ENCODE data around the gene CCDC73. TPM values are rescaled to one million over a fixed set of nuclear protein-coding genes. Genes with fewer than 3 reads are reported as not detected.
A peak's percentile ranks its signal among the peaks of the same experiment; 100 is the strongest.
"Not testable (repeated sequence)": the region's sequence is repeated elsewhere in the genome, so short reads cannot be mapped to it uniquely, and the experiment has no call there.

Gene CCDC73
- total RNA-seq, 1 experiment from 2014 or later = not detected

DNA sequence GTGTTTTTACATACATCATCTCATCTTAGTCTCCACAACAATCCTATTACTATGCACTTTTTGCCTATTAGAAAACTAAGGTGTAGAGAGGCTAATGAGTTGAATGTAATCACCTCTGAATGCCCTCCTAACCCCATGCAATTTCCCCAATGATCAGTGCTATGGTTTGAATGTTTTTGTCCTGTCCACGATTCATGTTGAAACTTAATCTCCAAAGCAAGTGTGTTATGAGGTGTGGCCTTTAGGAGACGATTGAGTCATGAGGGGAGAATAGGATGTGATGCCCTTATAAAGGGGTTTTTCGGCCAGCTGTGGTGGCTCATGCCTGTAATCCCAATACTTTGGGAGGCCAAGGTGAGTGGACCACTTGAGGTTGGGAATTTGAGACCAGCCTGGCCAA lies 2.0 kb upstream of the CCDC73 start:
- no peak for DNase-seq (ENCODE audit: low spot score)

DNA sequence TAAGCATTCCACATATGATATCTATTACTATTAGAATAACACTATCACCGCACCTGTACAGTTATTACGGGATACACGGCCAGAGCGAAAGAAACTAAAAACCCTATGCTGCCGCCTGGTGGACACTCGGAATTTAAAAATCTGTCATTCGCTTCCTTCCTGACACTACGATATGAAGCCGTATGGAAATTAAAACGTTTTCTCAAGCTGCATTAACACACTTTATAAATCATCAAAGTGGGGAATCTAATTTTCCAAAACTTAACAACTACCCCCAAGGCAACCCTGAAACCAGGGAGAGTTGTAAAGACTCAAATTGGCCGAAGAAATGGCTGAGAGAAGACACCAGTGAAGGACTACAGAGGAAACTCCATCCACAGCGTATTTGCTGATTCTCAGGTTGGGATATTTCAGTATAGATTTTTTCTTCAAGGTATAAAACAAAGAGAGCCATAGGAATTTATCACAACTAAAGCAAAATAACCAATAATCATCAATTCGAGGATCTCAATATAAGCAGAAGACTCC lies 1.4 kb downstream of the CCDC73 start:
- peak; percentile 60 for DNase-seq (ENCODE audit: low spot score)

DNA sequence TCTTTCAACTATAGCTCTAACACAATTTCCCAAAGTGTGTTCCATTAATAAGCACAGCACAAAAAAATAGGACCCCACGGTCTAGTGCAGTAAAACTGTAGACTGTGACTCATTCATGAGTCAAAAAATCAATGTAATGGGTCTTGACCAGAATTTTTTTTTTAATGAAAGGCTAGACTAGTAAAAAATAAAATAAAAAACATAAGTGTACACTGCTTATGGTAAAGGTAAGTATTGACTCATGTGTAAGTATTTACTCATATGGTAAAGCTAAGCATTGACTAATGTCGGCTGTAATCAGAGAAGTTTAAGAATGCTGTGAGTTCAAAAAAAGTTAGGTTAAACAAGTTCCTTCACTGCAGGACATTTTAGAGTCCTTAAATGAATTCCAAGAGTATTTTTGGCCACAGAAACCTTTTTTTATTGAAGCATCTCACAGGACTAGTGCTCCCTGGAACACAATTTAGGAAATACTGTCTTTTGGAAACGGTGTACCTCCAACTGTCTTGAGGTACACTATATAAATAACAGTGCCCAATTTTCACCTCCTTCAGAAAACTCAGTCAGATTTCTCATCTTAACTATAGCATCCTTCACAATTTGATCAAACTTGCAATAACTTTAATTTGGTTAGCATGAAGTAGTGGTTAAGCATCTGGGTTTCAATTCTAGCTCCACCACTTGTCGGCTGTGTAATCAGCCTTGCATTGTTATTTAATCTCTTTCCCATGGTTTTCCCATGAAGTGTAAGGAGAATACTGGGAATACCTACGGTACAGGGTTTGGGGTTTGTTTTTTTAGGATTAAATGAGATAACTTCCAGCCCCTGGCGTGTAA lies 2.1 kb downstream of the CCDC73 start:
- peak; percentile 5 for DNase-seq (ENCODE audit: low spot score)

DNA sequence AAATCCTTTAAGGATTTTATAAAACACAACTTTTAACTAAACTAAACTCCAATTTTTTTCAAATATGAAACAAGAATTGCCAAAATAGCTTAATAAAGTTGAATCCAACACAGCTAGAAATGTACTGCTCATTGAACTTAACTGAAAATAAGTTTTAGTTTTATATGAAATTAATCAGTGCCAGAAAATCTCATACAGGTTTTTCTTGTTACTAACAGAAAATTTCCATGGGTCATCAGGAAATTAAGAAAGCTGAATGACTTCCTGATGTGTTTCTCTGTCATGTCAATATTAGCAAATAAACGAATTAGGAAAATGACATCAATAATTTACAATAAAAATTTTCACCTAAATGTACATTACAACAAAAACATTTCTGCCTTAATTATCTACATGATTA lies 3.5 kb downstream of the CCDC73 start:
- DNase-seq (ENCODE audit: low spot score) = no peak

DNA sequence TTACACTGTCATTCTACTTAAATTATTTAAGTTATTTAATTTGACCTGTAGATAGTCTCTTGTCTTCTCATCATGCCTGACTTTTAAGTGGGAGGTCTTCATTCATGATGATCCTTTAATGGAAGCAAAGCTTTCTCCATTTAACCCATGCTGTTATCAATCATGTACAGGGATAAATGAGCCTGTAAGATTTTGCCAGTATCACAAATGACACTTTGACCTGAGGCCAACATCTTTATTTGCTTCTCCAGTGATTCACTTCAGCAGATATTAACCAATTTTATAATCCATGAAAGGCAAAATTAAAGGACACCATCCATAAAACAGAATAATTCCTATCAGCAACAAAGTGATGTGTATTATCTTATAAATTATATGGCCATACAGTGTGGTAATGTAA lies 7.7 kb downstream of the CCDC73 start:
- no peak for DNase-seq (ENCODE audit: low spot score)

DNA sequence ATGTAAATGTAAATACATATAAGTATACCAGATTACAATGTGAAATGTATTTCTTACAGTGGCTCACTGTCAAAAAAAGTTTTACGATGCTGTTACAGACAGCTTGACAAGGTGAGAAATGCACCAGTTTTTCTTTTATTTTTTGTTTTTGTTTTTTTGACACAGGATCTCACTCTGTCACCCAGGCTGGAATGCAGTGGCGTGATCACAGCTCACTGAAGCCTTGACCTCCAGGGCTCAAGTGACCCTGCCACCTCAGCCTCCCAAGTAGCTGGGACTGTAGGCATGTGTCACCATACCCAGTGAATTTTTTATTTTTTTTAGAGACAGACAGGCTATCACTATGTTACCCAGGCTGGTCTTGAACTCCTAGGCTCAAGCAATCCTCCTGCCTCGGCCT lies 9.2 kb downstream of the CCDC73 start:
- no peak for DNase-seq (ENCODE audit: low spot score)

DNA sequence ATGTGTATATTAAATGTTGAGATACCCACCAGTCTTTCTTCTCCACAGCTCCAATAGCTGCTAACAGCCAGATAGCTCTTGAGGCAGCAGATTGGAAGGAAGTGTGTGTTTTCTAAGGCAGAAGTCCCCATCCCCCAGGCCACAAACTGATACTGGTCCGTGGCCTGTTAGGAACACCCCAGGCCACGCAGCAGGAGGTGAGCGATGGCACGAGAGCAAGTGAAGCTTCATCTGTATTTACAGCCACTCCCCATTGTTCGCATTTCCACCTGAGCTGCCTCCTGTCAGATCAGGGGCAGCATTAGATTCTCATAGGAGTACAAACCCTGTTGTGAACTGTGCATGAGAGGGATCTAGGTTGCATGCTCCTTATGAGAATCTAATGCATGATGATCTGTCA lies 12.7 kb downstream of the CCDC73 start:
- DNase-seq (ENCODE audit: low spot score) = no peak

DNA sequence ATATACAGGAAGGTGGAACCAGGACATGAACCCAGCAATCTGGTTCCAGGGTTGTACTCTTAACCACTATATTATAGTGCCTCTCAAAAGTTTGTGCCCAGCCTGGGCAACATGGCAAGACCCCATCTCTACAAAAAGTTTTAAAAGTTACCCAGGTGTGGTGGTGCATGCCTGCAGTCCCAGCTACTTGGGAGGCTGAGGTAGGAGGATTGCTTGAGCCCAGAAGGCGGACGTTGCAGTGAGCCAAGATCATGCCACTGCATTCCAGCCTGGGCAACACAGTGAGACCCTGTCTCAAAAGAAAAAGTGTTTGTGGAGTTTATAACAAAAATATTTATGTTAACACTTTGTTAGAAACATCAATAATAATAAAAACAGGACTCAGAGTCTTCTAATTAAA lies 13.6 kb downstream of the CCDC73 start:
- not testable (repeated sequence) for DNase-seq (ENCODE audit: low spot score)

DNA sequence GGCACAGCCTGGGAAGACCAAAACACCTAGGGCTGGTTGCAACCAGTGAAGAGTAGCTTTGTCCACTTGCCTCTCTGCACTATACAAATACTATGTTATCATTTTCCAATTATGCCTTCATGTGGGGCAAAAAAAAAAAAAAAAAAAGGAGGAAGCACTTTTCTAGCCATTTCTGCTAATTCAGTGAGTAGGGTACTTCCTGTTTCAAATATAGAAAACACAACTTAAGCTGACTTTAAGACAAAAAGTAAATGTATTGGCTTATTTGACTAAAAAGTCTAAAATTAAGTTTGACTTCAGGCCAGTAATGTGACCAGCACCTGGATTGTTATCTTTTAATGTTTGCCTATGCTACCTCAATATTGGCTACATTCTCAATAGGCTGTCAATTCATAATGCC lies 15.3 kb downstream of the CCDC73 start:
- DNase-seq (ENCODE audit: low spot score) = no peak

DNA sequence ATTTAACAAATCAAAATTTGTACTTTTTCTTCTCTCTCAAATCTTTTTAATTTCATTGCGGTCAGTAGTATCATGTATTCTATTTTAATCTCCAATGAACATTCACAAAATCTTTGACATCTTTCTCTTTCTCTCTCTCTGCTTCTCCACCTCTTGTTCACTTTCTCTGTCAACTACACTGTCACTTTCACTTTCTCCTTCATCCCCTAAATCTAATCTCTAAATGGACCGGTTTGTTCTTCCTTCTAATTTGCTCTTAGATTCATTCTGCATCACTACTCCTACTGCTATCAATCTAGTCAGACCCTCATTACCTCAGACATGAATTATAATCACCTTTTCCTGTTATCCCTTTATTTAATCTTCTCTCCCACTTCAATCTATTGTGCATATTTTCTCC lies 18.6 kb downstream of the CCDC73 start:
- no peak for DNase-seq (ENCODE audit: low spot score)

DNA sequence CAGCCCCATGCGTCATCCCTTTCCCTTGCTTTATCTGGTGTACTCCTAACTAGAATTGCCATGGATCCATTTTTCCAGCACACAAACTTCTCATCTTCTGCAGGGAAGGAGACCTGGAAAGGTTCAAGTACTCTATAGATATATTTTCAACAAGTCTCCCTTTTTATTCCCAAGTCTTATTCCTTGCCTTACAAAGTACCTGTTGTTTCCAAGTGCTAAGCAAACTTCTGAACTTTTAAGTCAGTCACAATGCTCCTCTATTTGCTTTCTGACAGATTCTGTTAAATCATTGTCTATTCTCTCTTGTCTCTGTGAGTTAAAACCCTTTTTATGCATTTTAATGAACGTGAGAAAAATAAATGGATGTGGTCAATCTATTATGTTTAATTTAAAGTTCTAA lies 20.4 kb downstream of the CCDC73 start:
- DNase-seq (ENCODE audit: low spot score) = no peak

DNA sequence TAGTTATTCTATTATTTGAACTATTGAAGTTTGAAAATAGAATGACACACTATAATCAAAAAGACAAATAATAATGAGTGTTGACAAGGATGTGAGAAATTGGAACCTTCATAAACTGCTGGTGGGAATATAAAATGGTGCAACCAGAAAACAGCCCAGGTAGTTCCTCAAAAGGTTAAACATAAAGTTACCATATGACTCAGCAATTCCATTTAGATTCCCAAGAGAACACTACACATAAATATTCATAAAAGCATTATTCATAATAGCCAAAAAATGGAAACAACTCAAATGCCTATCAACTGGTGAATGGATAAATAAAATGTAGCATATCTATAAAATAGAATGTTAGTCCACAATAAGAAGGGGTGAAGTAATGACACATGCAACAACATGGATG lies 21.7 kb downstream of the CCDC73 start:
- DNase-seq (ENCODE audit: low spot score) = no peak

DNA sequence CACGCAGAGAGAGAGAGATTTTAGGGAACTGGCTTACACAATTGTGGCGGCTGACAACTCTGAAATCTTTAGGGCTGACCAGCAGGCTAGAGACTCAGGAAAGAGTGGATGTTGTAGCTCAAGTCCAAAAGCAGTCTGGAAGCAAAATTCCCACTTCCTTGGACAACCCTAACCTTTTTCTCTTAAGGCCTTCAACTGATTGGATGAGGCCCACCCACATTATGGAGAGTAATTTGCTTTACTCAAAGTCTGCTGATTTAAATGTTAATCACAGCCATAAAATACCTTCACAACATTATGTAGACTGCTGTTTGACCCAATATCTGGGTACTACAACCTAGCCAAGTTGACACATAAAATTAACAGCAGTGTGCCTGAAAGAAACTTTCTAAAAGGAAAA lies 32.7 kb downstream of the CCDC73 start:
- not testable (repeated sequence) for DNase-seq (ENCODE audit: low spot score)

DNA sequence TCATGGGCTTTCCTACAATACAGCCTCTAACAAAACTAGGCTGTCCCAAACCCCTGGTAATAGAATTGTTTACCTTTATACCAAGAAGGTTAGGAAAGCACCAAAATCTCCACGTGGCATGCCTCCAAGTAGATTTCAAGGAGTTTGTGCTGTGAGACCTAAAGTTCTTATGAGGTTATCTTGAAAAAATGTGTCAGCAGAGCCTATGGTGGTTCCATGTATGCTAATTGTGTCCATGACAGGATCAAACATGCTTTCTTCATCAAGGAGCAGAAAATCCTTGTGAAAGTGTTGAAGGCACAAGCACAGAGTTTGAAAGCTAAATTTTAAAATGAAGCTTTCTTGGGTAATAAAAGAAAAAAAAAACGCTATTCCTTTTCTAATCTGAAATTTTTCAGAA lies 36.2 kb downstream of the CCDC73 start:
- no peak for DNase-seq (ENCODE audit: low spot score)

DNA sequence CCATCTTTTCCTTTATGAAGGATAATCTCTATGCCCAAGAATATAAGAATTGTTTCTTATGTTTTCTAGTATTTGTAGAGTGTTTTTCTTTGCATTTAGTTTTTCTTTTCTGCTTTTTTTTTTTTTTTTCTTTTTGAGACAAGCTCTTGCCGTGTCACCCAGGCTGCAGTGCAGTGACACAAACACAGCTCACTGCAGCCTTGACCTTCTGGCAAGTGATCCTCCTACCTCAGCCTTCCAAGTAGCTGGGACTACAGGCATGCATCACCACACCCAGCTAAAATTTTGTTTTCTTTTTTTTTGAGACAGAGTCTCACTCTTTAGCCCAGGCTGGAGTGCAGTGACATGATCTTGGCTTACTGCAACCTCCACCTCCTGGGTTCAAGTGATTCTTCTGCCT lies 41.3 kb downstream of the CCDC73 start:
- DNase-seq (ENCODE audit: low spot score) = not testable (repeated sequence)

DNA sequence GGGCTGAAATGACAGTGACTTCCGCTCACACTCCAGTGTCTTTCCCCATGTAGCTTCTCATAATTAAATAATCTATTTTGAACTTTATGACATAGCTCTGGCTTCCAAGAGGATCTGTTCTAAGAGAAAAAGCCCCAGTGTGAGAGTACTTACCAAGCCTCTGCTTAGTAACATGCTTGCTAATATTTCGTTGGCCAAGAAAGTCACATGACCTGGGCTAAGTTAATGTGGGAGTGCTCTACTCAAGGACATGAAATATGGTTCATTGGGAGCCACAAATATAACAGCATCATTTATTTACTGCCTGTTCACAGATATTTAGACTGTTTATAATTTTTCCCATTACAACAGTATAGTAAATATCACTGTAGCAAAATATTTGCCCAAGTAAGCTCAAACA lies 42.5 kb downstream of the CCDC73 start:
- DNase-seq (ENCODE audit: low spot score) = no peak

DNA sequence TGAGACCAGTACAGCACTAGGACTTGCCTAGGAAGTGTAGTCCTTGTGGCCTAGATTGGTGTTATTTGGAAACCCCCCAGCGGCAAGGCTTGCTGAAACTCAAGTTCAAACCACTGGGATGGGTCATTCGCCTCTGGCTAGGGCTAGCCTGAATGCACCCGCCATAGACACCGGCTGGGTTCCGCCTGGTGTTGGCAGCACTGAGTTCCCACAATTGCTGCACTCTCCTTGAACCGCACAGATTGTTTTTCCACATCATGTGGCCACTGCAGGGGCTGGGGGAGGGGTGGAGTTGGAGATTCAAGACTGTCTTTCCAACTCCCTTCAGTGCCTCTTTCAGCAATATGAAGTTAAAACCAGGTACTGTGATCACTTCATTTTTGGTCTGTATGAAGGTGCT lies 43.1 kb downstream of the CCDC73 start:
- DNase-seq (ENCODE audit: low spot score) = no peak

DNA sequence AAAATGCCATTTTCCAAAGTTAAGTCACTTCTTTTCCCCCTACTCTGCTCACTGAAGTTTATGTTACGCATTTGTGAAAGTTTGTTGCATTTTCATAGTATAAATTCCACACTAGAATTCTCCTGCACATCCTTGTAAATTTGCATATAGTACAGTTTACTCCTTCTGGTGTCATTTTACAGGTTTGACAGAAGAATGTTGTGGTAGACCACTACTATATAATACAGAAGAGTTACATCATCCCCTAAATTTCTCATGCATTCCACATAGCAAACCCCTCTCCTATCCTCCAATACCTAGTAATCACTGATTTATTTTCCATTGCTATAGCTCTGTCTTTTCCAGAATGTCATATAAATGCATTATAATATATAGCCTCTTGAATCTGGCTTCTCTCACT lies 64.5 kb downstream of the CCDC73 start:
- no peak for DNase-seq (ENCODE audit: low spot score)

DNA sequence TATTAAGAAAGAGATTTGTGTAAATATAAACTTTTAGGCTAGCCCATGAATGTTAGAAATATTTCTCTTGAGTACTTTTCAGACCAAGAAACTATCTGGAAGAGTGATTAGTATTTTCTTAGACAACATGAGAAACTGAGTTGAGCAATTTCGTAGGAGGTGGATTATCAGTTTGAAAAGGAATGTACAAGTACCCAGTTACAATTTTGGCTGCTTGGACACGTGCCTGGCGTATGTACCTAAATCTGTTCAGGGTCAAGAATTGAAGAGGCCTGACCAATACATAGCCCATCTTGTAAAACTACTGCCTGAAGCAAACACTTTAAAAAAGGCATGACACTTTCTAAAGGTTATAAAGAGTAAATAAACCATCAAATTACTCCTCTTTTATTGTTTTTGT lies 71.1 kb downstream of the CCDC73 start:
- no peak for DNase-seq (ENCODE audit: low spot score)

DNA sequence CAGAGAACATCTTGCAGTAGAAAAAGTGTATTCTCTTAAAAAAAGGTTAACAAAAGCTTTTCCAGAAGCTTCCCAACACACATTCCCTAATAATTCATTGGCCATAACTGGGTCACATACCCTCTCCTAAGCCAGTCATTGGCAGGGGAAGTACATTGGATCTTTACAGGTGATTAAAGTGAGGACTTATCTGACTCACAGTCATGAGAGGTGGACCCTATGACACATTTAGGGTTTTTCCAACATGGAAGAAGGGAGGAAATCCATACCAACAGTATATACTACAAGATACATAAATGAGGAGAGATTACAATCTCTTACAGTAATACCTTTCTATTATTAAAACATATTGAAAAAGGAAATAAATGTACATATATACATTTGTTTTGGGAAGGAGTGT lies 72.2 kb downstream of the CCDC73 start:
- no peak for DNase-seq (ENCODE audit: low spot score)

DNA sequence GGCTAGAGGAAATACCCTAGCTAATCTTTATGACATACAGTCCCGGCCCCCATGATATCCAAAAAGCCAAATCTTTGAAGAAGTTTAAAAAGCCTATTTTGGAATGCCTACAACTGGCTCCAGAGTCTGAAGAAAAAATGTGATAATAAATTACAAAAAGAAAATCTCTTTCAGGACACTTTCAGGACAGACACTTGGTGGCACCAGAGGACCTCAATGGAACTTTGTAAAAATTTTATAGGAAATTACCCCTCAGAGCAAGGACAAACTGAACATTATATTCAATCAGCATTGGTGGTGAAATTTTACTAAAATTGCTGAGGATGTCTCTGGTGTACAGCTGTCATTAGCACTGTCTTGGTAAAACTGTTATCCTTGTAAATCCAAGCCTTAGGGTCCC lies 81.0 kb downstream of the CCDC73 start:
- peak; percentile 12 for DNase-seq (ENCODE audit: low spot score)

DNA sequence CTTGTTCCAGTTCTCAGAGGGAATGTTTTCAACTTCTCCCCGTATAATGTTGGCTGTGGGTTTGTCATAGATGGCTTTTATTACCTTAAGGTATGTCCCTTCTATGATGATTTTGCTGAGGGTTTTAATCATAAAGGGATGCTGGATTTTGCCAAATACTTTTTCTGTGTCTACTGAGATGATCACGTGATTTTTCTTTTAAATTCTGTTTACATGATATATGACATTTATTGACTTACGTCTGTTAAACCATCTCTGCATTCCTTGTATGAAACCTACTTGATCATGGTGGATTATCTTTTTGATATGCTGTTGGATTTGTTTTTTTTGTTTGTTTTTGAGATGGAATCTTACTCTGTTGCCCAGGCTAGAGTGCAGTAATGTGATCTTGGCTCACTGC lies 85.5 kb downstream of the CCDC73 start:
- not testable (repeated sequence) for DNase-seq (ENCODE audit: low spot score)

DNA sequence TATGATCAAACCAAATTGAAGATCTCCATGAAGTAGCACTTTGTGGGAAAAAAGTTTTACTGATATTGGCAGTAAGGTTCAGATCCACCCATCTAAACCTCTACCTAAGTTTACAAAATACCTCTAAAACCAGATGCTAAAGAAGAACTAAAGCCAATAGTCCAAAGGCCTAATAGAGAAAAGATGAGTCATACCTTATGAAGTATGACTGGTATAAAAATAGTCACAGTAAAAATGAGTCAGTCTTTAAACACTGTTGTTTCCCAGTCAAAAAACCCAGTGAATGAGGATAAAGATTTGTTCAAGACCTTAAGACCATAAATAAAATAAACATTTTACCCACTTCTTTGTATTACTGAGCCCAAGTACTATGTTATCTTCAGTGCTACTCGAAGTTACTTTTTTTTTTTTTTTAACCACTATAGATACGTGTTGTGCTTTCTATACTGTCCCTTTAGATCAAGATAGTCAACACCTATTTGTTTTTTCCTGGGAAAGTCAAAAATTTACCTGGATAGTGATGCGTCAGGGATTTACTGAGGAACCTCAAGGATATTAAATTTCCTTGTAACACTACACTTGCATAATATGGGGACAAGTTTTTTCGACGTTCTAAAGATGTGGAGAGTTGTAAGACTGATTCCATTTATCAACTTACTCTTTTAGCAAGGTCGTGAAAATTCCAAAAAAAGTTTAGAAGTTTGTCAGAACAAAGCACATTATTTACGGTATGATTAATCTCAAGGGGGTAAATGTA lies 87.3 kb downstream of the CCDC73 start:
- peak; percentile 89 for DNase-seq (ENCODE audit: low spot score)
